T-helper 2 cell treated with Interferon-gamma antibody and Interleukin-4, amounts not matched to agents 5 μg/mL and 100 μg/mL, for 36 hours (primary cell): ENCODE results near the gene VAMP2.

Source experiments
- DNase-seq: peaks from one replicate; pipeline ENCODE4 v3.0.0; 2021; ENCODE audit warnings: low spot score
- H3K27ac Mint-ChIP-seq: one replicate; pipeline ENCODE4 v1.8.0; 2021; ENCODE audit warnings: mild to moderate bottlenecking, mixed read lengths
- H3K27me3 Mint-ChIP-seq: one replicate; pipeline ENCODE4 v1.8.0; 2021; ENCODE audit warnings: low read depth, mixed read lengths
- H3K36me3 Mint-ChIP-seq: one replicate; pipeline ENCODE4 v1.8.0; 2021; ENCODE audit warnings: low read depth, mixed read lengths
- H3K4me1 Mint-ChIP-seq: one replicate; pipeline ENCODE4 v1.8.0; 2021; ENCODE audit warnings: low read depth, mixed read lengths
- H3K4me3 Mint-ChIP-seq: one replicate; pipeline ENCODE4 v1.8.0; 2022; ENCODE audit warnings: mild to moderate bottlenecking, moderate library complexity, mixed read lengths
- H3K9me3 Mint-ChIP-seq: one replicate; pipeline ENCODE4 v1.8.0; 2021; ENCODE audit warnings: mixed read lengths

VAMP2 gene

DNA sequence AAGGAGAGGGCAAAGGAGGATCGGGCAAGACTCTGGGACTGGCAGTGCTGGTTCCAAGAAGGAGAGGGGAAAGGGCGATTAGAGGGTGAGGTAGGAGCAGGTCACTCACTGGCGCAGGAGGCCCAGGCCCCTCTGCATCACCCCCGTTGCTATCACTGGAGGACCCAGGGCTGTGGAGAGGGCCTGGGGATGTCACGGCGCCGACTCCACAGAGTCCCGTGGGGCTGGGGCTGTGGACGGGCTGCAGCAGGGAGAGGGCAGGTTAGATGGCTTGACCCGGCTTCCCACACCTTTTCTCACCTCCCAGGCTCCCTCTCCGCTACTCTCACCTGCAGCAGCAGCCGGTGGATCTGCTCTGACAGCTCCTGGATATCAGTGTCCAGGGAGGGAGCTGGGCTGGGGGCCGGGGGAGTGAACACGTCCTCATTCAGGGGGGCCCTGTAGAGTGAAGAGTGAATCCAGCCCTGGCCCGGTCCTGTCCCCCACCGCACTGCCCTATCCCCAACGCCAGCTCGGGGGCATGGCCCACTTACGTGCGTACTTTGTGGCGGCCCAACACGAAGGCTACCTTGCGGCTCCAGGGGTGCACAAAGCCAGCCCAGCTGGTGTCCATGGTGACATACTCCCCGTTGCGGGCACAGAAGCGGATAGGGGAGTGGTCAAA is 15.5 kb downstream of the VAMP2 start:
- H3K4me1 Mint-ChIP-seq: peaks cover 6% of the 10 kb centered on the region
- H3K36me3 Mint-ChIP-seq: peaks cover 30% of the 10 kb centered on the region
- H3K9me3 Mint-ChIP-seq: no peaks in the 10 kb centered on the region

GRCh38 chr17:8146381-8147140 is 16.2 kb downstream of the VAMP2 start:
- no peak for DNase-seq
- Mint-ChIP-seq H3K27ac (peak overlapping the region; percentile 12), H3K4me1 (peaks cover 2% of the 10 kb centered on the region), H3K9me3 (no peaks in the 10 kb centered on the region), H3K36me3 (peaks cover 35% of the 10 kb centered on the region), H3K4me3 (no peak overlapping the region), H3K27me3 (no peaks in the 10 kb centered on the region)

More for the DNA sequence above, 15.5 kb downstream of the VAMP2 start:
- Mint-ChIP-seq H3K27me3 (no peaks in the 10 kb centered on the region), H3K4me3 (no peak overlapping the region), H3K27ac (peak overlapping the region; percentile 12)
- no peak for DNase-seq

DNA sequence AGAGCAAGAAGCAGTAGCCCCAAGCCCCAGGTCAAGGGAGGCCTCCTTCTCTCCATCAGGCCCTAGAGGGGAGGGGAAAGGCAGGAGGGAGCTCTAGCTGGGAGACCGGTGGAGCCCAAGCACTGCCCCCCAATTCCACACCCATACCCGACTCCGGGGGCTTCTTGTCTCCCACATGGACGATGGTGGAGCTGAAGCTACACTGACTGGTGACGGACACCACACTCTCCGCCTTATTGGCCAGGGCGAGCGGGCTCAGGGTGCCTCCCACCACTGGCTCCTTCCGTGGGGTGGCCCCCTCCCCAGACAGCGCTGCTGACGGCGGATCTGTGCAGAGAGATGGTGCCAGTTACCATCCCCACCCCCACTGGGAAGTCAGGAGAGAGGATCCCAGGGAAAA is 16.9 kb downstream of the VAMP2 start:
- H3K27ac Mint-ChIP-seq: peak overlapping the region; percentile 2

GRCh38 chr17:8144401-8145231 is 18.1 kb downstream of the VAMP2 start:
- no peaks in the 10 kb centered on the region for H3K27me3 Mint-ChIP-seq
- no peak overlapping the region for H3K27ac Mint-ChIP-seq
- no peak overlapping the region for H3K4me3 Mint-ChIP-seq
- no peaks in the 10 kb centered on the region for H3K9me3 Mint-ChIP-seq
- no peak for DNase-seq
- H3K36me3 Mint-ChIP-seq: peaks cover 34% of the 10 kb centered on the region
- no peaks in the 10 kb centered on the region for H3K4me1 Mint-ChIP-seq

More for the DNA sequence above, 16.9 kb downstream of the VAMP2 start:
- no peak overlapping the region for H3K4me3 Mint-ChIP-seq
- H3K9me3 Mint-ChIP-seq: no peaks in the 10 kb centered on the region
- H3K4me1 Mint-ChIP-seq: no peaks in the 10 kb centered on the region
- DNase-seq: no peak
- no peaks in the 10 kb centered on the region for H3K27me3 Mint-ChIP-seq
- H3K36me3 Mint-ChIP-seq: peaks cover 39% of the 10 kb centered on the region

GRCh38 chr17:8143581-8144400 is 19.0 kb downstream of the VAMP2 start:
- Mint-ChIP-seq H3K27ac (no peak overlapping the region), H3K27me3 (no peaks in the 10 kb centered on the region), H3K4me3 (no peak overlapping the region), H3K4me1 (no peaks in the 10 kb centered on the region), H3K36me3 (peaks cover 33% of the 10 kb centered on the region), H3K9me3 (no peaks in the 10 kb centered on the region)
- DNase-seq: no peak

- Mint-ChIP-seq H3K4me3 (no peak overlapping the region), H3K4me1 (no peaks in the 10 kb centered on the region), H3K27ac (no peak overlapping the region), H3K36me3 (peaks cover 33% of the 10 kb centered on the region), H3K27me3 (no peaks in the 10 kb centered on the region), H3K9me3 (no peaks in the 10 kb centered on the region)
- no peak for DNase-seq
Observed at GRCh38 chr17:8142887-8143580, 19.7 kb downstream of the VAMP2 start.

- Mint-ChIP-seq H3K9me3 (no peaks in the 10 kb centered on the region), H3K27me3 (no peaks in the 10 kb centered on the region), H3K4me3 (no peak overlapping the region), H3K27ac (no peak overlapping the region), H3K4me1 (no peaks in the 10 kb centered on the region), H3K36me3 (peaks cover 29% of the 10 kb centered on the region)
- DNase-seq: no peak
Observed at GRCh38 chr17:8142158-8142886, 20.4 kb downstream of the VAMP2 start.

DNA sequence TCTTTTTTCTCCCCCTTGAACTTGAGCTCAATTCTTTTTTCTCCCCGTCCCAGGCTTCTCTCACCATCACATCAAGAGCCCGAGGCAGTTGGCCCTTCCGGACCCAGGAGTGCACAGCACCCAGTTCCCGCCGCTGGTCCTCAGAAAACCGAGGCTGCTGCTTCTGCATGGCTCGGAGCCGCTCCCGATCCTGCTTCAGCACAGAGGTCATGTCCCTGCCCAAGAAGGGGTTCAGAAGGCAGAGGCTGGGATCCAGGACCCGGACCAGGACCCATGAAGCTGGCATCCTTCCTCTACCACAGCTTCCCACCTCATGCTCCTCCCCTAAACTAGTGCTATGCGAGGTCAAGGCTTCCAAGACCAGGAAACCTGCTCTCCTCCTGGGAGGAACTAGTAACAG is 21.0 kb downstream of the VAMP2 start:
- H3K27me3 Mint-ChIP-seq: no peaks in the 10 kb centered on the region
- peaks cover 26% of the 10 kb centered on the region for H3K36me3 Mint-ChIP-seq
- H3K27ac Mint-ChIP-seq: peak overlapping the region; percentile 32
- DNase-seq: no peak
- H3K4me1 Mint-ChIP-seq: peaks cover 1% of the 10 kb centered on the region
- no peak overlapping the region for H3K4me3 Mint-ChIP-seq
- no peaks in the 10 kb centered on the region for H3K9me3 Mint-ChIP-seq

- Mint-ChIP-seq H3K27me3 (no peaks in the 10 kb centered on the region), H3K36me3 (peaks cover 20% of the 10 kb centered on the region), H3K9me3 (no peaks in the 10 kb centered on the region), H3K27ac (no peak overlapping the region), H3K4me3 (no peak overlapping the region), H3K4me1 (peaks cover 2% of the 10 kb centered on the region)
- DNase-seq: no peak
Observed at GRCh38 chr17:8141045-8141444, 21.7 kb downstream of the VAMP2 start.

GRCh38 chr17:8140065-8141029 is 22.4 kb downstream of the VAMP2 start:
- peak overlapping the region; percentile 65 for H3K27ac Mint-ChIP-seq
- H3K27me3 Mint-ChIP-seq: no peaks in the 10 kb centered on the region
- no peak overlapping the region for H3K4me3 Mint-ChIP-seq
- H3K36me3 Mint-ChIP-seq: peaks cover 19% of the 10 kb centered on the region
- no peak for DNase-seq
- peaks cover 2% of the 10 kb centered on the region for H3K4me1 Mint-ChIP-seq
- H3K9me3 Mint-ChIP-seq: no peaks in the 10 kb centered on the region

DNA sequence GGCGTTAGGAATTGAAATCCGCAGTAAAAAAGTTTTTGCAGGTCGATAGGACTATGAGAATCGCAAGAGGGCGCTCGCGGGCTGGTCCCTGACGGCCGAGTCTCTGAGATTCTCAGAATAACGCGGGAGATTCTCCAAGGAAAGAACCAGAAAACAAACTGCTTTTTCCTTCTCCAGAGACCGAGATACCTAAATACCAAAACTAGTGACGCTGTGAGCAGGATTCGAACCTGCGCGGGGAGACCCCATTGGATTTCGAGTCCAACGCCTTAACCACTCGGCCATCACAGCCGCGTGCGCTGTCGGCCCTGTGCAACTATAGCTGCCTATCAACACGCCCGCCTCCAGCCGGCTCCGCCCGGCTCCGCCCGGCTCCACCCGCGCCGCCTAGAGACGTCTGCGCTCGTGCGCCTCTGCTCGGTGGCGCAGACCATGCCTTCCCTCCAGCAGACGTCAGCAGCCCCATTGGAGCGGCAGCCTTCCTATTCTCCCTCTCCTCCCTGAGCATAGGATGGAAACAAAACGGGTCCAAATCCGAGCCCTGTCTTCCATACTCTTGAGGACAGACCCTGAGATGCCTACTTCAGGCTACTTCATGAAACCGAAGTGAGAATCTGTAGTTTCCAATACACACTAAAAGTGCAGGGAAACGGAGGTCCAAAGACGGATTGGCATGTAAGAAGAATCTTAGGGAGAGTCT is 23.9 kb downstream of the VAMP2 start:
- Mint-ChIP-seq H3K27ac (no peak overlapping the region), H3K4me1 (peaks cover 2% of the 10 kb centered on the region), H3K9me3 (no peaks in the 10 kb centered on the region), H3K27me3 (peaks cover 3% of the 10 kb centered on the region), H3K4me3 (no peak overlapping the region), H3K36me3 (peaks cover 15% of the 10 kb centered on the region)
- peak; percentile 97 for DNase-seq
